ENCODE measurements around the gene SIPA1. TPM values are rescaled to one million over a fixed set of nuclear protein-coding genes. Genes with fewer than 3 reads are reported as not detected.

The SIPA1 gene
- total and polyA plus RNA-seq, 9 of the 15 experiments (the other 6 are each of a cell fraction or from before 2014, with no cell fraction given): 0.25 to 85.8 (median 16.8) TPM

GRCh38 chr11:65615229-65615949 lies 22.5 kb upstream of the SIPA1 start, which contains the start of gene PCNX3 (continued):
- TF ChIP-seq E2F6 (IDR thresholded peaks at IDR 0.05; ENCODE audit: borderline replicate concordance in 1 of 2, extremely low read depth in 1 of 2, insufficient read depth in 1 of 2, insufficient read length in 1 of 2, low read depth in 1 of 2, low read length in 1 of 2, poor library complexity in 1 of 2, severe bottlenecking in 1 of 2): no peak
- TF ChIP-seq ZNF398 (CRISPR knock-in tag; IDR thresholded peaks at IDR 0.05): no peak
- TF ChIP-seq ADNP (tag; IDR thresholded peaks at IDR 0.05): no peak
- no peak for TF ChIP-seq ESRRB (CRISPR knock-in tag; IDR thresholded peaks at IDR 0.05; ENCODE audit: borderline replicate concordance)
- no peak for TF ChIP-seq ARID3B (CRISPR knock-in tag; IDR thresholded peaks at IDR 0.05; ENCODE audit: borderline replicate concordance)
- no peak for TF ChIP-seq ZFP36 (IDR thresholded peaks at IDR 0.05; ENCODE audit: low read depth, low read length, partially characterized antibody)
- TF ChIP-seq TRIM24 (IDR thresholded peaks at IDR 0.05): no peak
- TF ChIP-seq HDAC1 (IDR thresholded peaks at IDR 0.05): peak in 1 of 2 experiments; percentile 87; a peak in 1 of 4 replicates
- no peak for TF ChIP-seq YBX1 (IDR thresholded peaks at IDR 0.05)
- TF ChIP-seq HDAC2 (IDR thresholded peaks at IDR 0.05): no peak; the same call in 1 of the 2 replicates
- TF ChIP-seq ETS2 (tag; IDR thresholded peaks at IDR 0.05; ENCODE audit: borderline replicate concordance, poor library complexity, severe bottlenecking): no peak
- peak; percentile 98 for TF ChIP-seq FOS (IDR thresholded peaks at IDR 0.05; ENCODE audit: extremely low read depth, insufficient read length)
- peak; percentile 90 for TF ChIP-seq XRCC5 (IDR thresholded peaks at IDR 0.05; ENCODE audit: low read depth, low read length)
- peak; percentile 99 for TF ChIP-seq GABPA (tag; conservative IDR thresholded peaks at IDR 0.05; ENCODE audit: low read depth)
- no peak for TF ChIP-seq ZNF253 (CRISPR knock-in tag; conservative IDR thresholded peaks at IDR 0.05)
- TF ChIP-seq KLF6 (CRISPR knock-in tag; IDR thresholded peaks at IDR 0.05; ENCODE audit: borderline replicate concordance): no peak; the same call in 1 of the 2 replicates
- TF ChIP-seq ZC3H8 (IDR thresholded peaks at IDR 0.05): no peak
- no peak for TF ChIP-seq COPS2 (conservative IDR thresholded peaks at IDR 0.05)
